ENCODE measurements around the gene MPG. TPM values are rescaled to one million over a fixed set of nuclear protein-coding genes. Genes with fewer than 3 reads are reported as not detected.

Gene MPG
- polyA plus RNA-seq, 3 donors: 32.5 to 86.9 (median 70.6) TPM

GRCh38 chr16:74051-74746 is 3.8 kb upstream of the MPG start:
- H3K27me3 Mint-ChIP-seq (ENCODE audit: low read depth in 3 of 3): peaks cover 49 to 62% (median 52%) of the 10 kb centered on the region in 3 donors
- Histone ChIP-seq H2AFZ (ENCODE audit: insufficient read depth, low read depth, low read length, poor library complexity, severe bottlenecking) (no peak overlapping the region), H3K36me3 (replicated peaks in 1 of 2; ENCODE audit: control insufficient read depth in 1 of 2, insufficient read depth in 2 of 2, low read length in 2 of 2) (no peaks in the 10 kb centered on the region), H3K9me3 (replicated peaks in 1 of 2; ENCODE audit: control insufficient read depth in 1 of 2, insufficient read depth in 1 of 2, low read length in 2 of 2) (peaks cover 0 to 6% of the 10 kb centered on the region in 2 donors), H3K4me3 (replicated peaks in 1 of 3; ENCODE audit: low read depth in 2 of 3, low read length in 3 of 3) (no peak overlapping the region), H4K20me1 (ENCODE audit: insufficient read depth, low read length) (no peaks in the 10 kb centered on the region), H3K27ac (ENCODE audit: low read depth in 1 of 2, low read length in 2 of 2) (no peak overlapping the region), H3K4me2 (replicated peaks; ENCODE audit: extremely low read depth, low read length, poor library complexity, severe bottlenecking) (no peak overlapping the region), H3K79me2 (ENCODE audit: insufficient read depth, low read length) (peaks cover 8% of the 10 kb centered on the region), H3K27me3 (ENCODE audit: control insufficient read depth in 2 of 2, insufficient read depth in 2 of 2, low read length in 2 of 2) (peaks cover 13 to 54% of the 10 kb centered on the region in 2 donors), H3K9ac (ENCODE audit: insufficient read depth, low read length, poor library complexity, severe bottlenecking) (no peak overlapping the region), H3K4me1 (ENCODE audit: control insufficient read depth in 1 of 2, insufficient read depth in 2 of 2, low read length in 2 of 2) (peaks cover 32 to 37% of the 10 kb centered on the region in 2 donors)
- no peak overlapping the region for H3K27ac Mint-ChIP-seq
- DNase-seq: no peak
- peaks cover 35% of the 10 kb centered on the region for H3K4me1 Mint-ChIP-seq
- no peak overlapping the region for H3K4me3 Mint-ChIP-seq
- no peak for TF ChIP-seq CTCF (IDR thresholded peaks at IDR 0.05)
- WGBS (ENCODE audit: insufficient coverage): 89% methylated on average over 8 of the region's 12 CpGs
- H3K36me3 Mint-ChIP-seq: peaks cover under 1 to 3% of the 10 kb centered on the region in 2 donors
- intact Hi-C loops (cut with micrococcal nuclease): no loop called here
- peaks cover 0 to 9% (median 4%) of the 10 kb centered on the region in 7 donors for H3K9me3 Mint-ChIP-seq

GRCh38 chr16:74747-75334 is 3.2 kb upstream of the MPG start:
- intact Hi-C loops (cut with micrococcal nuclease): no loop called here
- peaks cover 46 to 58% (median 48%) of the 10 kb centered on the region in 3 donors for H3K27me3 Mint-ChIP-seq (ENCODE audit: low read depth in 3 of 3)
- Histone ChIP-seq H2AFZ (ENCODE audit: insufficient read depth, low read depth, low read length, poor library complexity, severe bottlenecking) (no peak overlapping the region), H3K4me1 (ENCODE audit: control insufficient read depth in 1 of 2, insufficient read depth in 2 of 2, low read length in 2 of 2) (peaks cover 32 to 40% of the 10 kb centered on the region in 2 donors), H3K9me3 (replicated peaks in 1 of 2; ENCODE audit: control insufficient read depth in 1 of 2, insufficient read depth in 1 of 2, low read length in 2 of 2) (peaks cover 0 to 6% of the 10 kb centered on the region in 2 donors), H3K79me2 (ENCODE audit: insufficient read depth, low read length) (peaks cover 8% of the 10 kb centered on the region), H4K20me1 (ENCODE audit: insufficient read depth, low read length) (no peaks in the 10 kb centered on the region), H3K4me2 (replicated peaks; ENCODE audit: extremely low read depth, low read length, poor library complexity, severe bottlenecking) (no peak overlapping the region), H3K27ac (ENCODE audit: low read depth in 1 of 2, low read length in 2 of 2) (no peak overlapping the region), H3K9ac (ENCODE audit: insufficient read depth, low read length, poor library complexity, severe bottlenecking) (no peak overlapping the region), H3K27me3 (ENCODE audit: control insufficient read depth in 2 of 2, insufficient read depth in 2 of 2, low read length in 2 of 2) (peaks cover 13 to 51% of the 10 kb centered on the region in 2 donors), H3K4me3 (replicated peaks in 1 of 3; ENCODE audit: low read depth in 2 of 3, low read length in 3 of 3) (no peak overlapping the region), H3K36me3 (replicated peaks in 1 of 2; ENCODE audit: control insufficient read depth in 1 of 2, insufficient read depth in 2 of 2, low read length in 2 of 2) (peaks cover 4 to 5% of the 10 kb centered on the region in 2 donors)
- H3K27ac Mint-ChIP-seq: no peak overlapping the region
- peaks cover 41% of the 10 kb centered on the region for H3K4me1 Mint-ChIP-seq
- H3K9me3 Mint-ChIP-seq: peaks cover 0 to 9% (median 4%) of the 10 kb centered on the region in 7 donors
- H3K4me3 Mint-ChIP-seq: no peak overlapping the region
- peaks cover 7 to 9% of the 10 kb centered on the region in 2 donors for H3K36me3 Mint-ChIP-seq
- WGBS (ENCODE audit: insufficient coverage): 88% methylated on average over 12 of the region's 16 CpGs
- no peak for TF ChIP-seq CTCF (IDR thresholded peaks at IDR 0.05)
- no peak for DNase-seq
